HCT116 (cell line): ENCODE data around the gene PRKAG2. TPM values are rescaled to one million over a fixed set of nuclear protein-coding genes. Genes with fewer than 3 reads are reported as not detected.

Source experiments
- ATAC-seq: fragments of 200-7000 bp; cut with Tn5 transposase; 2 replicates; pipeline ENCODE4 v1.9.1; 2020; ENCODE audit warnings: mild to moderate bottlenecking, moderate library complexity
- BruUV-seq: library from RNA; stranded (reverse); fragments of 400-500 nt; replicated peaks from 2 replicates; lab custom pipeline; 2021; lab: Mats Ljungman, UMichigan
- CTCF ChIA-PET: fragments of 300-600 bp; sonication (Branson Sonifier 250); formaldehyde crosslinking; loops from one replicate; lab custom pipeline; 2021; ENCODE audit warnings: antibody characterized with exemption; lab: Charles Lee
- POLR2A ChIA-PET: fragments of 300-600, 350-600 bp; sonication (Branson Sonifier 250); formaldehyde crosslinking; loops from one replicate; lab custom pipeline; 2021; ENCODE audit warnings: antibody characterized with exemption; lab: Charles Lee
- RAD21 ChIA-PET, 2 experiments: fragments of 300-600 bp; sonication (Branson Sonifier 250); formaldehyde crosslinking; loops; one replicate each; lab custom pipeline; 2023; ENCODE audit warnings: low total read pairs in 2 of 2; ENCODE audit not compliant: uncharacterized antibody in 2 of 2, unreplicated experiment in 2 of 2, low non-redundant PET in 1 of 2; lab: Charles Lee
- DNase-seq: peaks from one replicate; pipeline ENCODE4 v3.0.0-alpha.2; 2010; ENCODE audit warnings: low read depth, low spot score
- H2AFZ ChIP-seq: fragments of 200-600 bp; shearing (Covaris generic), sonication (generic); 2 replicates; pipeline ENCODE4 v1.6.1; 2017; ENCODE audit warnings: low read depth, mixed run types, mixed read lengths, antibody characterized with exemption, low read length; ENCODE audit not compliant: poor library complexity, severe bottlenecking
- H3K27ac ChIP-seq: 2 replicates; pipeline ENCODE4 v1.5.1; 2012; ENCODE audit warnings: low read depth, low read length
- H3K27me3 ChIP-seq: fragments of 200-600 bp; sonication (generic); 2 replicates; pipeline ENCODE4 v1.6.1; 2016; ENCODE audit warnings: mixed run types, low read length, mixed read lengths; ENCODE audit not compliant: insufficient read depth
- H3K36me3 ChIP-seq, 2 experiments: fragments of 200-500 bp in 1 of 2; fragments of 200-600 bp in 1 of 2; sonication (Bioruptor generic) in 1 of 2; sonication (generic) in 1 of 2; 2 replicates each; pipeline versions ENCODE4 v1.5.1 to v1.6.1; 2014 to 2016; ENCODE audit warnings: low read length in 2 of 2, inconsistent platforms in 1 of 2, mixed read lengths in 1 of 2, mixed run types in 1 of 2; ENCODE audit not compliant: insufficient read depth in 2 of 2, control insufficient read depth in 1 of 2
- H3K4me1 ChIP-seq, 2 experiments: fragments of 200-600 bp in 1 of 2; sonication (generic) in 1 of 2; 2 replicates each; pipeline versions ENCODE4 v1.5.1 to v1.6.1; 2012 to 2017; ENCODE audit warnings: low read length in 2 of 2, inconsistent platforms in 1 of 2, mild to moderate bottlenecking in 1 of 2, mixed read lengths in 1 of 2, mixed run types in 1 of 2, moderate library complexity in 1 of 2; ENCODE audit not compliant: insufficient read depth in 2 of 2, control insufficient read depth in 1 of 2
- H3K4me2 ChIP-seq: fragments of 200-600 bp; sonication (generic); 2 replicates; pipeline ENCODE4 v1.6.1; 2017; ENCODE audit warnings: mixed run types, low read length, mixed read lengths
- H3K4me3 ChIP-seq, 2 experiments: fragments of 200-600 bp in 1 of 2; sonication (generic) in 1 of 2; replicated peaks in 1 of 2; 2 replicates each; pipeline ENCODE4 v1.5.1; 2011 to 2016; ENCODE audit warnings: low read length in 2 of 2, control low read depth in 1 of 2, low read depth in 1 of 2, mild to moderate bottlenecking in 1 of 2, mixed read lengths in 1 of 2, mixed run types in 1 of 2
- H3K79me2 ChIP-seq: fragments of 200-600 bp; sonication (generic); 2 replicates; pipeline ENCODE4 v1.6.1; 2017; ENCODE audit warnings: mild to moderate bottlenecking, mixed run types, low read length, moderate library complexity, mixed read lengths; ENCODE audit not compliant: insufficient read depth
- H3K9ac ChIP-seq: fragments of 200-600 bp; sonication (generic); 2 replicates; pipeline ENCODE4 v1.6.1; 2016; ENCODE audit warnings: low read length, mixed read lengths
- H3K9me2 ChIP-seq: fragments of 200-600 bp; sonication (generic), shearing (Covaris generic); 2 replicates; pipeline ENCODE4 v1.6.1; 2017; ENCODE audit warnings: mixed run types, mild to moderate bottlenecking, moderate library complexity; ENCODE audit not compliant: insufficient read depth
- H3K9me3 ChIP-seq, 2 experiments: fragments of 200-500 bp in 1 of 2; fragments of 200-600 bp in 1 of 2; sonication (Bioruptor generic) in 1 of 2; sonication (generic) in 1 of 2; 2 replicates each; pipeline ENCODE4 v1.6.1; 2014 to 2017; ENCODE audit warnings: low read length in 2 of 2, mixed read lengths in 2 of 2, inconsistent platforms in 1 of 2, low read depth in 1 of 2, mild to moderate bottlenecking in 1 of 2, mixed run types in 1 of 2, moderate library complexity in 1 of 2; ENCODE audit not compliant: control insufficient read depth in 1 of 2, insufficient read depth in 1 of 2
- H4K20me1 ChIP-seq: fragments of 200-600 bp; sonication (generic), shearing (Covaris generic); 2 replicates; pipeline ENCODE4 v1.6.1; 2017; ENCODE audit warnings: mixed run types, mild to moderate bottlenecking, moderate library complexity; ENCODE audit not compliant: insufficient read depth
- CBX3 ChIP-seq: IDR thresholded peaks from 2 replicates; pipeline ENCODE4 v1.6.1; 2012; ENCODE audit warnings: low read depth
- CEBPB ChIP-seq: IDR thresholded peaks from 2 replicates; pipeline ENCODE4 v1.6.1; 2012; ENCODE audit warnings: low read depth
- CTCF ChIP-seq, 3 experiments: fragments of 200-600 bp in 1 of 3; sonication (generic) in 1 of 3; IDR thresholded peaks in 2 of 3; conservative IDR thresholded peaks in 1 of 3; 2 replicates each; pipeline ENCODE4 v1.5.1; 2012 to 2017; ENCODE audit warnings: low read depth in 2 of 3, low read length in 2 of 3, antibody characterized with exemption in 1 of 3, borderline replicate concordance in 1 of 3, control low read depth in 1 of 3, mild to moderate bottlenecking in 1 of 3, mixed read lengths in 1 of 3, mixed run types in 1 of 3, moderate library complexity in 1 of 3; ENCODE audit not compliant: insufficient read depth in 1 of 3
- EGR1 ChIP-seq: IDR thresholded peaks from 2 replicates; pipeline ENCODE4 v1.6.1; 2012; ENCODE audit warnings: low read depth
- FOSL1 ChIP-seq: IDR thresholded peaks from 2 replicates; pipeline ENCODE4 v1.6.1; 2012; ENCODE audit warnings: low read depth
- JUND ChIP-seq: IDR thresholded peaks from 2 replicates; pipeline ENCODE4 v1.6.1; 2012
- SIN3A ChIP-seq: IDR thresholded peaks from 2 replicates; pipeline ENCODE4 v1.6.1; 2012; ENCODE audit warnings: low read depth
- SP1 ChIP-seq: IDR thresholded peaks from 2 replicates; pipeline ENCODE4 v1.6.1; 2012; ENCODE audit warnings: low read depth
- SRF ChIP-seq: IDR thresholded peaks from 2 replicates; pipeline ENCODE4 v1.6.1; 2012; ENCODE audit warnings: low read depth
- TCF7L2 ChIP-seq: IDR thresholded peaks from 2 replicates; pipeline ENCODE4 v1.7.0; 2011; ENCODE audit warnings: borderline replicate concordance, inconsistent platforms; ENCODE audit not compliant: insufficient read depth, insufficient read length; ENCODE audit errors: extremely low read depth
- ZFX ChIP-seq: fragments of 450-650 bp; IDR thresholded peaks from 2 replicates; pipeline ENCODE4 v1.6.1; 2017
- intact Hi-C: fragments of 100-400 bp; cut with micrococcal nuclease; formaldehyde crosslinking; loops from 2 replicates; pipeline ENCODE4 v1.10.0; 2022
- total RNA-seq: library from RNA; stranded (reverse); gene quantifications from one replicate; pipeline ENCODE4 v1.2.1, GENCODE V29; 2021; ENCODE audit not compliant: unreplicated experiment
- TF ChIP-seq, protein P1 (sequence below): IDR thresholded peaks from 2 replicates; pipeline ENCODE4 v1.6.1; 2012; ENCODE audit warnings: low read depth
- TF ChIP-seq, protein P2 (sequence below): IDR thresholded peaks from 2 replicates; pipeline ENCODE4 v1.6.1; 2012

Gene PRKAG2
- total RNA-seq, 1 experiment from 2014 or later, result 23.6 TPM

DNA sequence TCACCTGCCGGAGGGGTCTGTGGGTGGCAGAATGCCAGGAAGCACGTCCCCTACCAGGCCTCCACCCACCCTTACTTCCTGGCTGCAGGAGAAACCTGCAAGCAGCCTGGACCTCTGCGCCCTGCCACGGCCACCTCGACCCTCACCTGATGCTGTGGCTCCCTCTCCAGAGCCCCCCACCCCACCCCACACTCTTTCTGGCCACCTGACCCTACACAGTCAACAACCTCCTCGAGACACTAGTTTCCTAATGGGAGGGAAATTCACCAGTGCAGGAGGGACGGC is 91.3 kb downstream of the PRKAG2 start:
- Histone ChIP-seq H2AFZ (no peak overlapping the region), H3K4me2 (no peak overlapping the region), H3K4me3 (no peak overlapping the region), H3K27me3 (no peaks in the 10 kb centered on the region), H3K4me1 (peaks cover 7 to 13% of the 10 kb centered on the region in 2 experiments), H3K9ac (no peak overlapping the region), H3K9me2 (no peaks in the 10 kb centered on the region), H3K79me2 (no peaks in the 10 kb centered on the region), H4K20me1 (no peaks in the 10 kb centered on the region), H3K36me3 (no peaks in the 10 kb centered on the region), H3K9me3 (no peaks in the 10 kb centered on the region), H3K27ac (no peak overlapping the region)
- ChIA-PET RAD21 (no interaction called here), CTCF (no interaction called here), POLR2A (no interaction called here)
- ATAC-seq, result no peak
- no TSS peak for BruUV-seq
- intact Hi-C loops, result no loop called here
- TF ChIP-seq CBX3, result no peak
- TF ChIP-seq JUND, result no peak
- TF ChIP-seq SIN3A, result no peak
- DNase-seq, result no peak

DNA sequence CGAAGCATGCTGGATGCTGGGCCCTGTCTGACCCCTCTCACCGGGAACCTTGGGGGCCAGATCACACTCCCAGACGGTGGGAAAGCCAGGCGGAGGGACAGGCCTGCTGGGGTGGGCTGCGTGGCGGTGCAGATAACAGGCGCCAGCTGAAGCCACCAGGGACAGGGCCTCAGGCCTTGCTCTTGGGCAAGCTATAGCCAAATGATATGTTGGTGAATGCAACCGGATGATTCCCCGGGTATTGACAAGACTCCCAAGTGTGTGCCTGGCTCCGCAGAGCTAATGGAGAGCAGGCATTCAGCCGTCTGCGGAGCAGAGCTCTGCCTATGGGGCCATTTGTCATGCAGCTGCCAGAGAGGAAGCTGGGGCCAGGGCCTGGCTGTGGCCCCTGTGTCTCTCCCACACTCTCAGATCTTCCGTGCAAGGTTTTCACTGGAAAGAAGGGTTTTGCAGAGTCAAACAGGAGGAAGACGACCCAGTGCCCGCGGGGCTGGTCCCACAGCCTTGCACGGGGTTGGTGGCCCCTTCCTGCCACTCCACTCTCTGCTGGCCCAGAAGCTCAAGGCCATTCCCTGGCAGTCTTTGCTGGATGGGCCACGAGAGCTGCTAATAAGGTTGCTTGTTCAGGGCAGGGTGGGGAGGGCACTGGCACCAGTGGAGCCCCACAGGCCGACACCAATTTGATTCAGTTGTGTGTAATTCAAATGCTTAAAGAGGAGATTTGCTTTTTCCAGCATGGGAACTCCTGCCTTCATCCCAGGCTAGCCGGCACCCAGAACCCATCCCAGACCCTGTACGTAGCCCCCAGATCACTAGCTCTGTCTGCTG is 91.8 kb downstream of the PRKAG2 start:
- no TSS peak for BruUV-seq
- Histone ChIP-seq H3K9me3 (no peaks in the 10 kb centered on the region), H3K4me3 (no peak overlapping the region), H3K4me2 (no peak overlapping the region), H3K4me1 (peaks cover 7 to 13% of the 10 kb centered on the region in 2 experiments), H3K79me2 (no peaks in the 10 kb centered on the region)
- ATAC-seq (no peak), DNase-seq (no peak)
- intact Hi-C loops, result loop anchor here (5.0 kb wide), 1 partner anchor 92 kb away; the partner anchor contains the start of gene PRKAG2
- ChIA-PET RAD21 (interaction anchor here in 1 of 2 experiments (0.6 kb wide), 1 partner anchor 511 kb away, joined by 3 read pairs; no protein-coding TSS in a partner anchor), POLR2A (interaction anchor here (0.5 kb wide), 1 partner anchor 103 kb away, joined by 4 read pairs; no protein-coding TSS in a partner anchor)
- TF ChIP-seq ZFX, result no peak
- TF ChIP-seq, protein P1, sequence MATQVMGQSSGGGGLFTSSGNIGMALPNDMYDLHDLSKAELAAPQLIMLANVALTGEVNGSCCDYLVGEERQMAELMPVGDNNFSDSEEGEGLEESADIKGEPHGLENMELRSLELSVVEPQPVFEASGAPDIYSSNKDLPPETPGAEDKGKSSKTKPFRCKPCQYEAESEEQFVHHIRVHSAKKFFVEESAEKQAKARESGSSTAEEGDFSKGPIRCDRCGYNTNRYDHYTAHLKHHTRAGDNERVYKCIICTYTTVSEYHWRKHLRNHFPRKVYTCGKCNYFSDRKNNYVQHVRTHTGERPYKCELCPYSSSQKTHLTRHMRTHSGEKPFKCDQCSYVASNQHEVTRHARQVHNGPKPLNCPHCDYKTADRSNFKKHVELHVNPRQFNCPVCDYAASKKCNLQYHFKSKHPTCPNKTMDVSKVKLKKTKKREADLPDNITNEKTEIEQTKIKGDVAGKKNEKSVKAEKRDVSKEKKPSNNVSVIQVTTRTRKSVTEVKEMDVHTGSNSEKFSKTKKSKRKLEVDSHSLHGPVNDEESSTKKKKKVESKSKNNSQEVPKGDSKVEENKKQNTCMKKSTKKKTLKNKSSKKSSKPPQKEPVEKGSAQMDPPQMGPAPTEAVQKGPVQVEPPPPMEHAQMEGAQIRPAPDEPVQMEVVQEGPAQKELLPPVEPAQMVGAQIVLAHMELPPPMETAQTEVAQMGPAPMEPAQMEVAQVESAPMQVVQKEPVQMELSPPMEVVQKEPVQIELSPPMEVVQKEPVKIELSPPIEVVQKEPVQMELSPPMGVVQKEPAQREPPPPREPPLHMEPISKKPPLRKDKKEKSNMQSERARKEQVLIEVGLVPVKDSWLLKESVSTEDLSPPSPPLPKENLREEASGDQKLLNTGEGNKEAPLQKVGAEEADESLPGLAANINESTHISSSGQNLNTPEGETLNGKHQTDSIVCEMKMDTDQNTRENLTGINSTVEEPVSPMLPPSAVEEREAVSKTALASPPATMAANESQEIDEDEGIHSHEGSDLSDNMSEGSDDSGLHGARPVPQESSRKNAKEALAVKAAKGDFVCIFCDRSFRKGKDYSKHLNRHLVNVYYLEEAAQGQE, result no peak
- TF ChIP-seq CTCF (IDR thresholded peaks at IDR 0.05 in 2 of 3, conservative IDR thresholded peaks at IDR 0.05 in 1 of 3; ENCODE audit: borderline replicate concordance in 1 of 3, insufficient read depth in 1 of 3, low read depth in 2 of 3, low read length in 2 of 3), result no peak
- no peak for TF ChIP-seq CEBPB
- no peak for TF ChIP-seq SIN3A
- TF ChIP-seq SRF, result no peak
- TF ChIP-seq, protein P2, sequence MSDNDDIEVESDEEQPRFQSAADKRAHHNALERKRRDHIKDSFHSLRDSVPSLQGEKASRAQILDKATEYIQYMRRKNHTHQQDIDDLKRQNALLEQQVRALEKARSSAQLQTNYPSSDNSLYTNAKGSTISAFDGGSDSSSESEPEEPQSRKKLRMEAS, result no peak
- TF ChIP-seq SP1, result no peak
- no peak for TF ChIP-seq JUND
- no peak for TF ChIP-seq EGR1
- TF ChIP-seq CBX3, result no peak
- TF ChIP-seq TCF7L2, result no peak
- no peak for TF ChIP-seq FOSL1
- TF ChIP-seq, all 23 proteins: peak for 0
- Histone ChIP-seq H3K9me2 (no peaks in the 10 kb centered on the region), H3K9ac (no peak overlapping the region), H2AFZ (no peak overlapping the region), H4K20me1 (no peaks in the 10 kb centered on the region), H3K27me3 (no peaks in the 10 kb centered on the region), H3K27ac (no peak overlapping the region), H3K36me3 (no peaks in the 10 kb centered on the region)
- CTCF ChIA-PET, result interaction anchor here (2.8 kb wide), 1 partner anchor 11 kb away, joined by 35 read pairs; no protein-coding TSS in a partner anchor
